Spleen (tissue), 11 donors: ENCODE data around the gene PRCP. TPM values are rescaled to one million over a fixed set of nuclear protein-coding genes. Genes with fewer than 3 reads are reported as not detected.

Source experiments
- DNase-seq: peaks from one replicate; pipeline ENCODE4 v3.0.0-alpha.2; 2020
- H3K27ac ChIP-seq, 8 donors: fragments of 200-600 bp; sonication (generic) in 7 of 8; 1 replicate in 4 of 8; 2 replicates in 4 of 8; pipeline versions ENCODE4 v1.5.0 to v1.8.0; 2016 to 2021; ENCODE audit warnings: inconsistent platforms in 4 of 8, mild to moderate bottlenecking in 4 of 8, moderate library complexity in 1 of 8
- H3K27me3 ChIP-seq, 7 donors: fragments of 200-600 bp; sonication (generic) in 6 of 7; replicated peaks in 1 of 7; 1 replicate in 4 of 7; 2 replicates in 3 of 7; pipeline versions ENCODE4 v1.5.0 to v1.8.0; 2016 to 2021; ENCODE audit warnings: inconsistent platforms in 3 of 7, mild to moderate bottlenecking in 1 of 7
- H3K36me3 ChIP-seq, 6 donors: fragments of 200-600 bp; sonication (generic) in 5 of 6; 1 replicate in 4 of 6; 2 replicates in 2 of 6; pipeline versions ENCODE4 v1.5.0 to v1.8.0; 2016 to 2021; ENCODE audit warnings: inconsistent platforms in 2 of 6
- H3K4me1 ChIP-seq, 6 donors: fragments of 200-600 bp; sonication (generic) in 5 of 6; 1 replicate in 3 of 6; 2 replicates in 3 of 6; pipeline versions ENCODE4 v1.5.0 to v1.8.0; 2016 to 2021; ENCODE audit warnings: inconsistent platforms in 3 of 6
- H3K4me3 ChIP-seq, 8 donors: fragments of 200-600 bp; sonication (generic) in 7 of 8; 1 replicate in 4 of 8; 2 replicates in 4 of 8; pipeline versions ENCODE4 v1.5.0 to v1.8.0; 2016 to 2021; ENCODE audit warnings: inconsistent platforms in 4 of 8, mild to moderate bottlenecking in 4 of 8, moderate library complexity in 2 of 8
- H3K9me3 ChIP-seq, 8 donors: fragments of 200-600 bp; sonication (generic) in 7 of 8; 1 replicate in 4 of 8; 2 replicates in 4 of 8; pipeline versions ENCODE4 v1.5.0 to v1.8.0; 2016 to 2021; ENCODE audit warnings: inconsistent platforms in 4 of 8
- POLR2A ChIP-seq, 3 donors: fragments of 450-650 bp; IDR thresholded peaks; one replicate each; pipeline ENCODE4 v1.5.1; 2017; ENCODE audit warnings: antibody characterized with exemption in 3 of 3, mild to moderate bottlenecking in 1 of 3
- POLR2AphosphoS5 ChIP-seq, 3 donors: sonication (generic); formaldehyde crosslinking; IDR thresholded peaks; one replicate each; pipeline ENCODE4 v1.5.1; 2017; ENCODE audit warnings: antibody characterized with exemption in 3 of 3
- WGBS, 5 donors: extraction: QIAGEN DNeasy Blood & Tissue Kit in 3 of 5; methylation state at CpG; one replicate each; pipeline versions ENCODE4 v1.1.5 to v1.1.7; 2013 to 2018; 5-methylcytosine and 5-hydroxymethylcytosine counted together
- intact Hi-C: fragments of 100-400 bp; cut with DNase I; formaldehyde crosslinking; loops from one replicate; pipeline ENCODE4 v1.15.0; 2023; ENCODE audit warnings: low total_unique reads
- polyA plus RNA-seq, 3 donors: library from polyadenylated mRNA; stranded (reverse); fragments of 200-250 nt; gene quantifications; one replicate each; pipeline ENCODE4 v1.2.1, GENCODE V29; 2013
- total RNA-seq, 7 donors: library from RNA; depleted of rRNA in 3 of 7; stranded (reverse); fragments of >200 nt in 3 of 7; fragmentation: NEBNext Ultra II Directional in 4 of 7; extraction: Animal tissue kit (Norgen Biotek cat#: 25700) in 4 of 7; gene quantifications; one replicate each; pipeline versions ENCODE4 v1.1.0 to v1.2.1, GENCODE V29; 2016 to 2021
- TF ChIP-seq, protein P1 (sequence below), 11 experiments: fragments of 200-600 bp in 7 of 11; fragments of 450-650 bp in 4 of 11; sonication (generic) in 4 of 11; IDR thresholded peaks in 8 of 11; conservative IDR thresholded peaks in 3 of 11; 1 replicate in 7 of 11; 2 replicates in 4 of 11; pipeline versions ENCODE4 v1.4.0 to v1.8.0; 2016 to 2021; ENCODE audit warnings: antibody characterized with exemption in 11 of 11, inconsistent platforms in 4 of 11, mild to moderate bottlenecking in 1 of 11
- donor health status: healthy with polysubstance abuse.
- donor health status: DM: no; HTN: no; CAD: no; lungs with moderate emphysema.
- donor health status: DM: no; HTN: no; CAD: no.
- donor health status: Bipolar disorder and iron deficiency.
- donor health status: healthy.
- donor health status: DM: no; HTN: no; CAD: no.
- donor health status: DM: yes; HTN: yes; CAD: no.

PRCP gene
- total and polyA plus RNA-seq, 10 donors, result 22.2 to 85.7 (median 65.7) TPM

- intact Hi-C loops, result no loop called here
- Histone ChIP-seq H3K27me3 (no peaks in the 10 kb centered on the region), H3K36me3 (peaks cover 0 to 55% (median 18%) of the 10 kb centered on the region in 6 donors), H3K4me1 (no peaks in the 10 kb centered on the region), H3K4me3 (no peak overlapping the region), H3K27ac (no peak overlapping the region), H3K9me3 (no peaks in the 10 kb centered on the region)
- TF ChIP-seq, protein P1, sequence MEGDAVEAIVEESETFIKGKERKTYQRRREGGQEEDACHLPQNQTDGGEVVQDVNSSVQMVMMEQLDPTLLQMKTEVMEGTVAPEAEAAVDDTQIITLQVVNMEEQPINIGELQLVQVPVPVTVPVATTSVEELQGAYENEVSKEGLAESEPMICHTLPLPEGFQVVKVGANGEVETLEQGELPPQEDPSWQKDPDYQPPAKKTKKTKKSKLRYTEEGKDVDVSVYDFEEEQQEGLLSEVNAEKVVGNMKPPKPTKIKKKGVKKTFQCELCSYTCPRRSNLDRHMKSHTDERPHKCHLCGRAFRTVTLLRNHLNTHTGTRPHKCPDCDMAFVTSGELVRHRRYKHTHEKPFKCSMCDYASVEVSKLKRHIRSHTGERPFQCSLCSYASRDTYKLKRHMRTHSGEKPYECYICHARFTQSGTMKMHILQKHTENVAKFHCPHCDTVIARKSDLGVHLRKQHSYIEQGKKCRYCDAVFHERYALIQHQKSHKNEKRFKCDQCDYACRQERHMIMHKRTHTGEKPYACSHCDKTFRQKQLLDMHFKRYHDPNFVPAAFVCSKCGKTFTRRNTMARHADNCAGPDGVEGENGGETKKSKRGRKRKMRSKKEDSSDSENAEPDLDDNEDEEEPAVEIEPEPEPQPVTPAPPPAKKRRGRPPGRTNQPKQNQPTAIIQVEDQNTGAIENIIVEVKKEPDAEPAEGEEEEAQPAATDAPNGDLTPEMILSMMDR (IDR thresholded peaks at IDR 0.05 in 8 of 11, conservative IDR thresholded peaks at IDR 0.05 in 3 of 11), result no peak
- TF ChIP-seq POLR2AphosphoS5 (IDR thresholded peaks at IDR 0.05), result no peak
- TF ChIP-seq POLR2A (IDR thresholded peaks at IDR 0.05), result no peak
- WGBS, 5 donors, result 90 to 98% (median 95%) methylated on average over 1 of the region's 1 CpG
- DNase-seq, result no peak
Observed at GRCh38 chr11:82830746-82831145, 69.5 kb downstream of the PRCP start.

- WGBS, 5 donors, result 65 to 85% (median 75%) methylated on average over 1 of the region's 1 CpG
- Histone ChIP-seq H3K36me3 (peaks cover 0 to 54% (median 9%) of the 10 kb centered on the region in 6 donors), H3K27me3 (no peaks in the 10 kb centered on the region), H3K27ac (no peak overlapping the region), H3K9me3 (no peaks in the 10 kb centered on the region), H3K4me3 (no peak overlapping the region), H3K4me1 (no peaks in the 10 kb centered on the region)
- no peak for DNase-seq
- intact Hi-C loops, result no loop called here
- TF ChIP-seq, protein P1 (IDR thresholded peaks at IDR 0.05 in 8 of 11, conservative IDR thresholded peaks at IDR 0.05 in 3 of 11), result no peak
- TF ChIP-seq POLR2AphosphoS5 (IDR thresholded peaks at IDR 0.05) (no peak), POLR2A (IDR thresholded peaks at IDR 0.05) (no peak)
Observed at GRCh38 chr11:82829101-82829500, 71.1 kb downstream of the PRCP start.

DNA sequence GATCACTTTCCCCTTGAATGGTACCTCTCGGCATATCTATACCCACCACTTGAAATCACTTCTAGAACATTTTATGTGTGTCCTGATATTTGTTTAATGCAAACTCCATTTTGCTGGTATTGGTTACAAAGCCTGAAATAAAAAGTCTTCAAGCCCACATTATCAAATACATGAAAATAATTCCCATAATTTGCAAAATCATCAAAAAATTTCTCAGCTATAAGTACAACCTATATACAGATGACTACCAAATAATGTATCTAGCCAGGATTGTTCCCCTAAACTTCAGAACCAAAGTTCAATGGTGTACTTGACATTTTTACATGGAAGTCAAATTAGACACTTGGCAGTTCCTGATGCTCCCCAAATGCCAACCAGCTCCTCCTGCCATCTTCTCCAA is 71.8 kb downstream of the PRCP start:
- H3K4me3 ChIP-seq, result no peak overlapping the region
- H3K36me3 ChIP-seq, result peaks cover 0 to 54% (median 8%) of the 10 kb centered on the region in 6 donors
- H3K27ac ChIP-seq, result no peak overlapping the region
- 94 to 100% (median 97%) methylated on average over 1 of the region's 1 CpG for WGBS, 5 donors
- intact Hi-C loops, result no loop called here
- DNase-seq, result no peak
- no peak for TF ChIP-seq POLR2A (IDR thresholded peaks at IDR 0.05)
- TF ChIP-seq POLR2AphosphoS5 (IDR thresholded peaks at IDR 0.05), result no peak
- TF ChIP-seq, protein P1 (IDR thresholded peaks at IDR 0.05 in 8 of 11, conservative IDR thresholded peaks at IDR 0.05 in 3 of 11), result no peak
- no peaks in the 10 kb centered on the region for H3K27me3 ChIP-seq
- no peaks in the 10 kb centered on the region for H3K4me1 ChIP-seq
- no peaks in the 10 kb centered on the region for H3K9me3 ChIP-seq

DNA sequence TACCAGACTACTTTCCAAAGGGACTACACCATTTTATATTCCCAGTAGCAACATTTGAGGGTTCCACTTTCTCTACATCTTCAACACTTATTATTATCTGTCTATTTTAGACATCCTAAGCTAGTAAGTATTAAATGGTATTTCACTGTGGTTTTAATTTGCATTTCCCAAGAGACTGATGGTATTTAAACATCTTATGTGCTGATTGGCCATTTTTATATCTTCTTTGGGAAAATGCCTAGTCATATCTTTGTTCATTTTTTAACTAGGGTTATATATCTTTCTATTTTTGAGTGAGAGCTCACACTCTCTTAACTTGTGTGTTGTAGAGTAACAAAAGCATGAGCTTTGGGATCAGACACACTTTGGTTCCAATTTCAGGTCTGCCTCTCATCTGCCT is 73.7 kb downstream of the PRCP start:
- no peaks in the 10 kb centered on the region for H3K27me3 ChIP-seq
- no peaks in the 10 kb centered on the region for H3K4me1 ChIP-seq
- H3K4me3 ChIP-seq, result no peak overlapping the region
- TF ChIP-seq POLR2AphosphoS5 (IDR thresholded peaks at IDR 0.05), result no peak
- TF ChIP-seq, protein P1 (IDR thresholded peaks at IDR 0.05 in 8 of 11, conservative IDR thresholded peaks at IDR 0.05 in 3 of 11), result no peak
- TF ChIP-seq POLR2A (IDR thresholded peaks at IDR 0.05), result no peak
- H3K9me3 ChIP-seq, result no peaks in the 10 kb centered on the region
- H3K36me3 ChIP-seq, result peaks cover 0 to 43% (median 7%) of the 10 kb centered on the region in 6 donors
- no peak overlapping the region for H3K27ac ChIP-seq
- intact Hi-C loops, result no loop called here
- no peak for DNase-seq
